Myocyte (in vitro differentiated cells): ENCODE data around the gene COX20. TPM values are rescaled to one million over a fixed set of nuclear protein-coding genes. Genes with fewer than 3 reads are reported as not detected.
"Not testable (repeated sequence)": the region's sequence is repeated elsewhere in the genome, so short reads cannot be mapped to it uniquely, and the experiment has no call there.

Source experiments
- DNase-seq: peaks from one replicate; pipeline ENCODE4 v3.0.0-alpha.2; 2012; ENCODE audit warnings: low read depth
- polyA plus RNA-seq: library from polyadenylated mRNA; unstranded; fragments of >200 nt; gene quantifications from one replicate; pipeline ENCODE4 v1.2.1, GENCODE V29; 2012; ENCODE audit warnings: missing spikeins
- total RNA-seq: library from RNA; depleted of rRNA; stranded (reverse); fragments of >200 nt; gene quantifications from 2 replicates; pipeline ENCODE4 v1.2.3, GENCODE V29; 2014

The COX20 gene
- total RNA-seq, result 27.8 and 31.3 TPM in 2 replicates
- polyA plus RNA-seq, result 54.4 TPM

- peak; percentile 93 for DNase-seq
These were observed at the start of gene COX20 for GRCh38 chr1:244835276-244836134. COX20 (plus strand) TSS chr1:244835658; CDS start chr1:244835715, 57 bp downstream.

DNA sequence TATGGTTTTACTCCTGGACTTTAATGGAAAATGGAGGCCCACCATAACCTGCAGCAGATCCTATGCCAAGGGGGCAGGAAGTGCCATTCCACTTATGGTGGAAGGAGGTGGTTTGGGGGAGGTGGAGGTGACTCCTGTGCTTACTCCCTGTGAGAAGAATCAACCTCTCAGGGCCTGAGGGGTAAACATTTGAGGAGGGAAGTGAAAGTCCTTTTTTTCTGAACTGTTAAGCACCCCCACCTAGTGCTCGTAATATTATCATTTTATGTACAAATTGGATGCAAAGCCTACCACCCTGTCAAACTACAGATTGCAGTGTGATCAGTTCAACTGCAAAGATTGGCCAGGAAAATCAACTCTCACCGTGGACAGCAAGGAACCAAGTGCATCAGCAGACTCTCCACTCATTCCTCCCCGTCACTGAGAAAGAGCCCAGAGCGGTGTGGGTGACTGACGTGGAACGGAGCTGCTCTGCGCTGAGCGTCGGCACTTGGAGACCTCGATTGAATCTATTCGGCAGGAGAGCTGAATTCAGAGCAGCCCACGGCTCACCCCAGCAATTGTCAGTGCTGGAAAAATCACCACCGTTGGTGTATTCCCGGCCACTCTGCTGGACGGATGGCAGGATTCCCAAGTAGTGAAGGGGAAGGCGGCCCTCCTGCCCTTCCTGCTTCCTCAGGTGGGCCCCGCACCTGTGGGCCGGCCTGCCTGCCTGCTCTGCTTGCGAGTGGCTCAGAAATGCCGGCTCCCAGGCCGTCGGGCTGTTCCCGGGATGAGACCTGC, 46.8 kb upstream of the COX20 start:
- DNase-seq, result no peak

GRCh38 chr1:244789276-244789580, 46.2 kb upstream of the COX20 start:
- DNase-seq, result no peak

- no peak for DNase-seq
These were observed 45.7 kb upstream of the COX20 start for GRCh38 chr1:244789731-244790130.

- DNase-seq, result no peak
These were observed 44.4 kb upstream of the COX20 start for GRCh38 chr1:244791061-244791460.

GRCh38 chr1:244792188-244792850, 43.1 kb upstream of the COX20 start:
- no peak for DNase-seq

DNA sequence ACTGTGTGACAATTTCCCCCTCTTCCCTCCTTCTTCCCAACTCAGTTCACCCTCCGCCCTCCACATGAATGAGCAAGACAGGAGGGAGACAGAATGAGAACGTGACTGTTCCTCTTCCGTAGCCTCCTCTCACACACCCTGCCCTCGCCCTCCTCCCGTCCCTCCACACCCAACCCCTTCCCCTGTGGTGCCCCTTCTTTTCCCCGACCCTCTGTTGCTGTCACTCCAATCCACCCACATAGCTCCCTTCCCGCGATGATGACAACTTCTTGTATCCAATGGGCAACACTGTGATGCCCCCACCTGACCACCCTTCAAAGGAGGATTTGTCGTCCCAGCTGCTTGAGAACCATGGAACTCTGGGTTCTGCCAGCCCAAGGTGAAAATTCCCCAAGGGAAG, 41.4 kb upstream of the COX20 start:
- DNase-seq, result no peak

- not testable (repeated sequence) for DNase-seq
These were observed 40.9 kb upstream of the COX20 start for GRCh38 chr1:244794516-244794915.

GRCh38 chr1:244796719-244797406, 38.6 kb upstream of the COX20 start:
- peak; percentile 74 for DNase-seq

DNA sequence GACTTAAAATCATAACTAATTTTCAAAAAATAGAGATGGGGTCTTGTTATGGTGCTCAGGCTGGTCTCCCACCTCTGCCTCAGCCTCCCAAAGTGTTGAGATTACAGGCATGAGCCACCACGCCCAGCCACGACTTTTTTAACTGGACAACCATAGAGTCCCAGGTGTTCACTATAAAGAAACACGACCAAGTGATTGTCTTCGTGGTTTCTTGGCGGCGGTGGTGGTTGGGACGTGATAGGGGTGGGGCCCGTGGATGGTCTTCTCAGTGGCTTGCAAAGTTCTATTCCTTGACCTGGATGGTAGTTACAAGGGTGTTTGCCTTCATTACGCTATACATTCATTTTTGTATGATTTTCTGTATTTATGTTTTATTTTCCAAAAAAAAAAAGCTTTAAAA, 34.6 kb upstream of the COX20 start:
- no peak for DNase-seq

DNA sequence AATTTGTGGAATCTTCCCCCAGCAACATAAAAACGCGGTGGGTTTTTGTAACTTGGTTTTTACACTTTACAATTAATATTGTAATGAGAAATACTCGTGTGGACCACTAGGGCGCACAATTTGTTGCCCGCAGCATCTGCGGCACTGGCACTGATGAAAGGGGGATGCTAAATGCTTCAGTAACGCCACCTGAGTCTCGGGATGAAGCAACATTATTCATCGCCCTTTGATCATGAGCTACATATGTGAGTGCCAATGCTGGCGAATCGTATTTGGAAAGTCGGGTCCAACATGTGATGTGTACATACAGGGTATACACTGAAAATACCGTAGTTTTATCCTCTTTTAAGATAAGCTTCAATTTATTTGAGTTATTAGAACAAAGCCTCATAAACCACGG, 34.2 kb upstream of the COX20 start:
- DNase-seq, result peak; percentile 12

- no peak for DNase-seq
These were observed 33.4 kb upstream of the COX20 start for GRCh38 chr1:244802041-244802440.

DNA sequence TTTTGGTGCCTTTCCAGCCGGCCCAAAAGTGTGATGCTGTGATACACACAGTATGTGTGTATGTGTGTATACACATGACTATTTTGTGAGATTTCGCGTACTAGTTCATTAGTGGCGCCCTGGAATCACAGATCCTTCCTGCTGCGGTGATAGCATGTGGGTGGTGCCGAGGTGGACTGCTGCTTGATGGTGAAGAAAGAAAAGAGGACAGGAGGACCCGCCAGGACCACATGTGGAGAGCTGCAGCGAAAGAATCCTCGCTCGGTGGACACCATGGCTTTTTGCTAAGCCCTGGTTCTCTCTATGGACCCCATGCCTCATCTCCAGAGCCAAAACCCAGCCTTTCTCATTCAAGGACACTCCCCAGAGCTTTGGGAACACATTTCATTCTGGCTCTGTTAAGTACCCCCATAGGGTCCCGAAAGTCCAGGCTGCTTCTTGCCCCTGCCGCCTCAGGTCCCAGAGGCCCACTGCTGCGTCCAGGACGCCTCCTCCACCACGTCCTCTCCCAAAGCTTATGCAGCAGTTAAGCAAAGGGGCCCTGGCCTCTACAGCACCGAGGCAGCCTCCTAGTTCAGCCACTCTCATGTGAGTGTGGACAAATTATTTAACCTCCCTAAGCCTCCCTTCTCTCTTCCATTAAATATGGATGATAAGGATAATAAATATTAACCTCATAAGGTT, 32.8 kb upstream of the COX20 start:
- no peak for DNase-seq

GRCh38 chr1:244804841-244805240, 30.6 kb upstream of the COX20 start:
- no peak for DNase-seq

GRCh38 chr1:244807138-244807537, 28.3 kb upstream of the COX20 start:
- DNase-seq, result no peak

GRCh38 chr1:244810221-244810620, 25.2 kb upstream of the COX20 start:
- no peak for DNase-seq

DNA sequence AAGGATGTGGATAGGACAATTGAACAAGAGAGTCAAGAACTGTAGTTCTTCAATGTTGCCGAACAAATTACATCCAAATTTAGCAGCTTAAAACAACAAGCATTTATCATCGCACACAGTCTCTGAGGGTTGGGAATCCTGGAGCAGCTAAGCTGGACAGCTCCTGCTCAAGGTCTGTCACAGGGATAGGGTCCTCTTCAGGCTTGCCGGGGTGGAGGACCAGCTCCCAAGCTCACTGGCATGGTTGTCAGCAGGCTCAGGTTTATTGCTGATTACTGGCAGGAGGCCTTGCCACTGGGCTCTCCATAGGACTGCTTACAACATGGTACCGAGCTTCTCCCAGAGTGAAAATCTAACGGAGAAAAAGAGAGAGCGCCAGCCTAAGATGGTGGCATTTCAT, 22.1 kb upstream of the COX20 start:
- DNase-seq, result no peak

- DNase-seq, result no peak
These were observed 19.8 kb upstream of the COX20 start for GRCh38 chr1:244815600-244816099.

GRCh38 chr1:244817415-244817894, 18.0 kb upstream of the COX20 start:
- no peak for DNase-seq

DNA sequence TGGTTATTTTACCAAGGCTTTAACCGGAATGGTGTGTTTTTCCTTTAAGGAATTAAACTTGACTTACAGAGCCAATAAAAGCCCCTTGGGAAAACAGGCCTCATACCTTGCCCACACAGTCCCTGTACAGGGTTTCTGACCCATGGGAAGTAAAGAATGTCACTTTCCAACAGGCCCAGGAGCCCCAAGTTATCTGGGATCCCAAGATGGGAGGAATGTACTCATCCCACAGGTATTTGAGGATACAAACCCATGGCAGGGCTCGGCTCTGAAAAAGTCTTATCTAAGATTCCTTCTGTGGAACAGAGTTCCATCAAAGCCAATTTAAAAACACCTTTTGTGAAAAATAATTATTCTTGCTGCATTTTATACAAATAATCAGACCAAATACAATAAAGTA, 15.3 kb upstream of the COX20 start:
- no peak for DNase-seq
